ENCODE results near the gene CCDC12. TPM values are rescaled to one million over a fixed set of nuclear protein-coding genes. Genes with fewer than 3 reads are reported as not detected.
A peak's percentile ranks its signal among the peaks of the same experiment; 100 is the strongest.

Gene CCDC12
- total RNA-seq, 1 donor from 2014 or later: 36.3 TPM

DNA sequence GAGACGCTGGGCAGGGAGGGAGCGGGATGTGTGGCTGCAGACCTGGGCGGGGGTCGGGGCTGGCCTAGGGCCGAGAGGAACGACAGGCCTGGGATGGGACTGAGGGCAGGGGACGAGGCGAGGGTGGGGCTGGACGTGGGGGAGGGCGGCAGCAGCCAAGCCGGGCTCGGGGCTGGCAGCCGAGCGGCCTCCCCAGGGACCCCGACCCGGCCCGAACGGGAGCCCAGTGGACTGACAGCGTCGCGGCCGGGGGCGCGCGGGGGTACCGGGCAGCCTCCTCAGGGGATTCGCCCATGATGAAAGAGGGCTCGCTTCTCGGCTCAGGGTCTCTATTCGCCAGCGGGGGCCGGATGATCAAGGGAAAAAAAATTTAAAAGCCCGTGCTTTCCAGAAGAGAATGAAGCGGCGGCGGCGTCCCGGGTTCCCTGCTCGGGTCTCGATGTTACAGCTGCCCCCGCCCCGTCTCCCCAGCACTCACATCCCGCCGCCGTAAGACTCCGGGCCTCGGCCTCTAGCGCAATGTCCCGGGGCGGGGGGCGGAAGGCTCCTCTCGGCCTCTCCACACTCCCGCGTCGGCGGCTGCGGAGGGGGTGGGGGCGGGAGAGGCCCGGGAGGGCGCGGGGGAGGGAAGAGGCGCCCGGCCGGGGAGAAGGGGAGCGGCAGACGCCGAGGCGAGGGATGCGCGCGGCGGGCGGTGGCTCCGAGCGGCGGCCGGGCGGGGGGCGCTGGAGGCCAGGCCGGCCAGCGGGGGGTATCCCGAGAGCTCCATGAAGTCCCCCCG, 94.8 kb downstream of the CCDC12 start:
- peaks cover 9% of the 10 kb centered on the region for H3K4me1 Mint-ChIP-seq (ENCODE audit: unreplicated experiment)
- peaks cover 18% of the 10 kb centered on the region for H3K27me3 Mint-ChIP-seq (ENCODE audit: unreplicated experiment)
- no peaks in the 10 kb centered on the region for H3K9me3 Mint-ChIP-seq (ENCODE audit: unreplicated experiment)
- H3K27ac Mint-ChIP-seq (ENCODE audit: unreplicated experiment): no peak overlapping the region
- DNase-seq (ENCODE audit: low spot score): no peak
- no peak overlapping the region for H3K4me3 Mint-ChIP-seq (ENCODE audit: unreplicated experiment)
- no peaks in the 10 kb centered on the region for H3K36me3 Mint-ChIP-seq (ENCODE audit: low read depth, unreplicated experiment)
- TF ChIP-seq, protein P1, sequence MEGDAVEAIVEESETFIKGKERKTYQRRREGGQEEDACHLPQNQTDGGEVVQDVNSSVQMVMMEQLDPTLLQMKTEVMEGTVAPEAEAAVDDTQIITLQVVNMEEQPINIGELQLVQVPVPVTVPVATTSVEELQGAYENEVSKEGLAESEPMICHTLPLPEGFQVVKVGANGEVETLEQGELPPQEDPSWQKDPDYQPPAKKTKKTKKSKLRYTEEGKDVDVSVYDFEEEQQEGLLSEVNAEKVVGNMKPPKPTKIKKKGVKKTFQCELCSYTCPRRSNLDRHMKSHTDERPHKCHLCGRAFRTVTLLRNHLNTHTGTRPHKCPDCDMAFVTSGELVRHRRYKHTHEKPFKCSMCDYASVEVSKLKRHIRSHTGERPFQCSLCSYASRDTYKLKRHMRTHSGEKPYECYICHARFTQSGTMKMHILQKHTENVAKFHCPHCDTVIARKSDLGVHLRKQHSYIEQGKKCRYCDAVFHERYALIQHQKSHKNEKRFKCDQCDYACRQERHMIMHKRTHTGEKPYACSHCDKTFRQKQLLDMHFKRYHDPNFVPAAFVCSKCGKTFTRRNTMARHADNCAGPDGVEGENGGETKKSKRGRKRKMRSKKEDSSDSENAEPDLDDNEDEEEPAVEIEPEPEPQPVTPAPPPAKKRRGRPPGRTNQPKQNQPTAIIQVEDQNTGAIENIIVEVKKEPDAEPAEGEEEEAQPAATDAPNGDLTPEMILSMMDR (IDR thresholded peaks at IDR 0.05; ENCODE audit: unreplicated experiment): no peak

DNA sequence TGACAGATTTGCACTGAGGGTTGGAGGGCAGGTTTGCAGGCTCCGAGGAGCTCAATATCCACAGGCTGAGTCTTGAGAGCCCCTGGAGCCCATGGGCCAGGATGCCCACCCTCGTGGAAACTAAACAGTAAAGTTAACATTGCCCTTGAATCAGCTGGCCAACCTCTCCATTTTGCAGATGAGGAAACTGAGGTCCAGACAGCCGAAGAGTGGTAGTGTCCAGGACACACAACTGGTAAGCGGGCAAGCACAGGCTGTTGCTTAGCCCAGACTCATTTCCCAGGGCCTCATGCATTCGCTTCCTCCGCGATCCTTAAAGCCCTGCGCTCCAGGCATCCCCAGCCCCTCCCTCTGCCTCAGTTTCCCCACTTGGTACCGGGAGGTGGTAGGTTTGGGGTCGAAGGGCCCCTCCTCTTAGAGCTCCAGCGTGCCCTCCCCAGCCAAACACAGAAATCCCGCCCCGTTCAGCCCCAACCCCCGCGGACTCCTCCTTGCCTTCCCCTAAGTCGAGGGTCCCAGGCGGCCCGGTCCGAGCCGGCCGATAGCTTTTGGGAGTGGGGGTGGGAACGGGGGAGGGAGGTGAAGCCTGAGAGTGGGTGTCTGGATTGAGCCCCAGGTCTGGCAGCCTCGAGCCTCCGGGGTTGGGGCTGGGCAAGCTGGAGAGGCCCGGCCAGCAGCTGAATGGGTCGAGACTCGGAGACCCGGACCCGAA, 95.5 kb downstream of the CCDC12 start:
- Mint-ChIP-seq H3K4me3 (ENCODE audit: unreplicated experiment) (peak overlapping the region; percentile 37), H3K27me3 (ENCODE audit: unreplicated experiment) (peaks cover 15% of the 10 kb centered on the region), H3K9me3 (ENCODE audit: unreplicated experiment) (no peaks in the 10 kb centered on the region), H3K36me3 (ENCODE audit: low read depth, unreplicated experiment) (no peaks in the 10 kb centered on the region), H3K27ac (ENCODE audit: unreplicated experiment) (no peak overlapping the region), H3K4me1 (ENCODE audit: unreplicated experiment) (peaks cover 9% of the 10 kb centered on the region)
- no peak for DNase-seq (ENCODE audit: low spot score)
- TF ChIP-seq, protein P1 (IDR thresholded peaks at IDR 0.05; ENCODE audit: unreplicated experiment): no peak

DNA sequence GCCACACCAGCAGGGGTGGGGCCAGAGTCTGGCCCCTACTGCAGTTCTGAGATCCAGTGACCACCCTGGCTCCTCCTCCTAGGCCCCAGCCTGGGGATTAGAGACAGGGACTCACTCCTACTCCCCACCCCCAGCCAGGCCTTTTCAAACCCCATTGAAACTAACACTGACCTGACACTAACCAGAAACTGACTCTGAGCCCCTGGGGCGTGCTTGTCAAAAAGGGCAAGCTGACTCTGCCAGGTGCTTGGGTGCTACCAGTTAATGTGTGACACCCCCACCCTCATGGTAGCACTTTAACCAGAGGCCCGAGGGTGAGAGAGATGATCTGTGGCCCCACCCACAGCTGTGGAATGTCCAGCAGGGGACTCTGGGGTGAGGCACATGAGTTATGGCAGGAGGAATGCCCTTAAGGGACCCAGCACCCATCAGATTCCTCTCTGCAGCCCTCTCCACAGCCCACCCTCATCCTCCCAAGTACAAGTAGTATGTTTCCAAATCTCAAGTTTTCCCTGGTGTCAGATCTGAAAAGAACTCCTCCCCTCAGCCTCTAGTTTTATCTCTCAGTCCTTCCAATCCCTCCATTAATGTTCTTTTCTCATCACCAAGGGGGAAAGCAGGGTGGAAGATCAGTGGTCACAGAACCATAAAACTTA, 97.6 kb downstream of the CCDC12 start:
- Mint-ChIP-seq H3K36me3 (ENCODE audit: low read depth, unreplicated experiment) (no peaks in the 10 kb centered on the region), H3K27ac (ENCODE audit: unreplicated experiment) (no peak overlapping the region), H3K4me1 (ENCODE audit: unreplicated experiment) (peaks cover 9% of the 10 kb centered on the region), H3K4me3 (ENCODE audit: unreplicated experiment) (no peak overlapping the region), H3K27me3 (ENCODE audit: unreplicated experiment) (peaks cover 10% of the 10 kb centered on the region), H3K9me3 (ENCODE audit: unreplicated experiment) (no peaks in the 10 kb centered on the region)
- TF ChIP-seq, protein P1 (IDR thresholded peaks at IDR 0.05; ENCODE audit: unreplicated experiment): no peak
- no peak for DNase-seq (ENCODE audit: low spot score)

DNA sequence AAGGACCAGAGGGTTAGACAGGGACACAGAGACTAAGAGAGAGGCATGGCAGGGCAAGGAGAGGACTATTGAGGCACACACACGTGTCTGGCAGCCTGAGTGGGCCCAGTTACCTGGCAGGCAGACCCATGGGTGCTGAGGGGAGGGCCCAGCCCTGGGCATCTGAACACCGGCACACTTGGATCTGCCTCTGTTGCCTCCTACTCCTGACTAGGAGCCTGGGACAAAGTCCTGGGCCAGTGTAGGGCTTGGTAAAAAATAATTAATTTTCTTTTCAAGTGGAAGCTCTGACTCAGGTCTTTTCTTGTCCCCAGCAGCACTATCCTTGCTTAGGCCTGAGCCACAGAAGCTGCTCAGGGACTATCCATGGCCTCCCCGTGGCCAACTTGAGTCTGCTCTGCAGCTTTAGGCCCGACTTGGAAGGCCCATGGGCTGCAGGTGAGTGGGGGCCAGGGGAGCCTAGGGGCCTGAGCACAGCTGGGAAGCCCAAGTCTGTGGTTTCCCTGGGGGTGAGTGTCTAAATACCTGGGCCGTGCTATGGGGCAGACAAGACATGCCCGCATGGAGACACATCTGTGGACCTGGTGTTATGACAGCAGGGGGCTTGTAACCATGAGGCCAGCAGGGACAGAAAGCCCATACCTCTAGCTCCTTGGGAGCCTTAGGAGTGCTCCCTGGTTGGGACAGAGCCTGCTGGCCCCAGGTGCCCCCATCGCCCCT, 99.0 kb downstream of the CCDC12 start, which contains the start of gene PTH1R:
Gene PTH1R, plus strand, starts transcription at position 316 of the 720 bp plus-strand sequence. CDS start 5,839 bp downstream, outside the sequence.
- TF ChIP-seq, protein P1 (IDR thresholded peaks at IDR 0.05; ENCODE audit: unreplicated experiment): no peak
- Mint-ChIP-seq H3K36me3 (ENCODE audit: low read depth, unreplicated experiment) (no peaks in the 10 kb centered on the region), H3K4me1 (ENCODE audit: unreplicated experiment) (peaks cover 18% of the 10 kb centered on the region), H3K27me3 (ENCODE audit: unreplicated experiment) (peaks cover 11% of the 10 kb centered on the region), H3K27ac (ENCODE audit: unreplicated experiment) (no peak within 1 kb of the TSS), H3K4me3 (ENCODE audit: unreplicated experiment) (no peak within 1 kb of the TSS), H3K9me3 (ENCODE audit: unreplicated experiment) (no peaks in the 10 kb centered on the region)
- DNase-seq (ENCODE audit: low spot score): no peak
